Superior temporal gyrus (tissue), 1 donor: Measurements from ENCODE around the gene METTL9.
"Not testable (repeated sequence)": the region's sequence is repeated elsewhere in the genome, so short reads cannot be mapped to it uniquely, and the experiment has no call there.

ENCODE experiments used
- DNase-seq: peaks from one replicate; pipeline ENCODE4 v3.0.0-alpha.2; 2016; ENCODE audit errors: extremely low spot score

METTL9 gene

GRCh38 chr16:21574372-21574771, 25.0 kb upstream of the METTL9 start:
- no peak for DNase-seq

- not testable (repeated sequence) for DNase-seq
These were observed 23.1 kb upstream of the METTL9 start for GRCh38 chr16:21576323-21576722.

- not testable (repeated sequence) for DNase-seq
These were observed 21.9 kb upstream of the METTL9 start for GRCh38 chr16:21577487-21577886.

GRCh38 chr16:21578311-21578710, 21.1 kb upstream of the METTL9 start:
- not testable (repeated sequence) for DNase-seq

GRCh38 chr16:21580131-21580530, 19.2 kb upstream of the METTL9 start:
- DNase-seq = not testable (repeated sequence)

GRCh38 chr16:21580807-21581206, 18.6 kb upstream of the METTL9 start:
- DNase-seq = no peak

GRCh38 chr16:21584817-21585216, 14.6 kb upstream of the METTL9 start:
- no peak for DNase-seq

GRCh38 chr16:21588593-21588992, 10.8 kb upstream of the METTL9 start:
- DNase-seq = not testable (repeated sequence)

- DNase-seq = no peak
These were observed 9.8 kb upstream of the METTL9 start for GRCh38 chr16:21589551-21589950.

GRCh38 chr16:21590287-21590686, 9.1 kb upstream of the METTL9 start:
- no peak for DNase-seq

GRCh38 chr16:21590796-21591195, 8.6 kb upstream of the METTL9 start:
- DNase-seq = no peak

- no peak for DNase-seq
These were observed 7.2 kb upstream of the METTL9 start for GRCh38 chr16:21592191-21592590.

- DNase-seq = no peak
These were observed 5.7 kb upstream of the METTL9 start for GRCh38 chr16:21593530-21594289.

- no peak for DNase-seq
These were observed 1.8 kb upstream of the METTL9 start for GRCh38 chr16:21597561-21598030.

- DNase-seq = no peak
These were observed 1.2 kb upstream of the METTL9 start for GRCh38 chr16:21598206-21598605.

- no peak for DNase-seq
These were observed 666 bp upstream of the METTL9 start for GRCh38 chr16:21598701-21599121.

GRCh38 chr16:21600031-21600773, 825 bp downstream of the METTL9 start:
- no peak for DNase-seq

- no peak for DNase-seq
These were observed 3.4 kb downstream of the METTL9 start for GRCh38 chr16:21602785-21603184.

GRCh38 chr16:21603928-21604327, 4.6 kb downstream of the METTL9 start:
- no peak for DNase-seq

- not testable (repeated sequence) for DNase-seq
These were observed 6.5 kb downstream of the METTL9 start for GRCh38 chr16:21605848-21606247.

- peak; percentile 7 for DNase-seq
These were observed 9.4 kb downstream of the METTL9 start for GRCh38 chr16:21608639-21609328.

GRCh38 chr16:21610006-21610544, 10.7 kb downstream of the METTL9 start:
- no peak for DNase-seq
